UCSD-AML1 (cell line): ENCODE results near the gene DUXA.
A peak's percentile ranks its signal among the peaks of the same experiment; 100 is the strongest.
"Not testable (repeated sequence)": the region's sequence is repeated elsewhere in the genome, so short reads cannot be mapped to it uniquely, and the experiment has no call there.

ENCODE experiments used
- DNase-seq: peaks from one replicate; lab custom pipeline; 2025; ENCODE audit not compliant: unreplicated experiment; lab: John Stamatoyannopoulos, UW

DUXA gene

DNA sequence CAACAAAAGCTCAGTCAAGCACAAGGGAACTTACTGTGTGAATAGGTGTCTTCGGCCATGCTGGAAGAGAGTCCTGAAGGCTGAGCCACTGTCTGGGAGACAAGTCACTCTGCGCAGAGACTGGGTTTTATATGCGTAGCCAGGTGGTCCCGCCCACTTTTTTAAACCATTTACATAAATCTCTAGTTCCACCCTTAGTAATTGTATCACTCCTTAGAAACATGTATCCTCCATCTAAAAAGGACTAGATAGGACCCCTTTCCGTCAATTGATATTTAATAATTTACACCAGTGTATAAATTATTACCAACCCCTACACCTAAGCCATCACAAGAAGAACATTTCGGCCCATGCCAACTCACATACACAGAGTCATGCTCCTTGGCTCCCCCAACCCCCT, at the start of gene DUXA:
Gene DUXA, minus strand, starts transcription at position 101 of the 400 bp plus-strand sequence. Its CDS starts 42 bp downstream, at position 59.
- no peak for DNase-seq

- no peak for DNase-seq
Observed at GRCh38 chr19:57212109-57212508, 44.8 kb upstream of the DUXA start.

DNA sequence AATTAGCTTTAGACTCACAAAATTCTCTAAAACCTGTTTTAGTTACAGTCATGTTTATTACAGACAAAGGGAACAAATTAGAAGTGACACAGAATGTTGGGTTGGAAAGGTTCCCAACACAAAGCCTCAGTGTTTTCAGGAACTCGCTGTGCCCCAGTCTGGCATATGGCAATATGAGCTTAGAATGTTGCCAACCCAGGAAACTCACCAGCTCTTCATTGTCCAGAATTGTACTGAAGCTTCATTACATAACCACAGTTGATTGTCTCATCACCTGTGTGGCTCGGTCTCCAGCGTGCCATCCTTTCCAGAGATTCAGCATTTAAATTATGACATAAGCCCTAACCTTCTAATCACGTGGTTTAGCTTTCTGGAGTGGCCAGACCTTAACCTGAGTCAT, 43.1 kb upstream of the DUXA start:
- no peak for DNase-seq

- DNase-seq: no peak
Observed at GRCh38 chr19:57202160-57202559, 34.9 kb upstream of the DUXA start.

- not testable (repeated sequence) for DNase-seq
Observed at GRCh38 chr19:57197874-57198273, 30.6 kb upstream of the DUXA start.

DNA sequence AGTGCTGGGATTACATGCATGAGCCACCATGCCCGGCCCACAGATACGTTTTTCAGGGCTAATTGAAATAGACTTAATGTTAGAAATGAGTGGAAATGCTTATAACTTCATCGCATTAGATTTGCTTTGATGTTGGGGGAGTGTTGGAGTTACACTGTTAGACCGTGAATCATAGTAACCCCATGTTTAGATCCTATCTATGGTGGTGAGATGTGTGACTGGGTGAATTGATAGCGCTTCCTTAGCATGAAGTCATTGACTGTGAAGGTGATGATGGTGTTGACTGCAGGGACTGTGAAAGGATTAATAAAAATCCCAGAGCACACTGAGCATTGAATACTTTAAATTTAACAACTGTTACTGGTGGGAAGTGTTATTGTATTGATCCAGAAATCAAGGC, 25.7 kb upstream of the DUXA start:
- DNase-seq: no peak

- no peak for DNase-seq
Observed at GRCh38 chr19:57192077-57192420, 24.8 kb upstream of the DUXA start.

- peak; percentile 90 for DNase-seq
Observed at GRCh38 chr19:57191141-57192076, 24.1 kb upstream of the DUXA start, which contains the start of gene ZNF264. Gene ZNF264, plus strand, starts transcription at chr19:57191500. Its CDS starts 414 bp downstream, at chr19:57191914.

- no peak for DNase-seq
Observed at GRCh38 chr19:57190301-57190700, 23.0 kb upstream of the DUXA start.

GRCh38 chr19:57171551-57172081, 4.3 kb upstream of the DUXA start:
- DNase-seq: no peak

DNA sequence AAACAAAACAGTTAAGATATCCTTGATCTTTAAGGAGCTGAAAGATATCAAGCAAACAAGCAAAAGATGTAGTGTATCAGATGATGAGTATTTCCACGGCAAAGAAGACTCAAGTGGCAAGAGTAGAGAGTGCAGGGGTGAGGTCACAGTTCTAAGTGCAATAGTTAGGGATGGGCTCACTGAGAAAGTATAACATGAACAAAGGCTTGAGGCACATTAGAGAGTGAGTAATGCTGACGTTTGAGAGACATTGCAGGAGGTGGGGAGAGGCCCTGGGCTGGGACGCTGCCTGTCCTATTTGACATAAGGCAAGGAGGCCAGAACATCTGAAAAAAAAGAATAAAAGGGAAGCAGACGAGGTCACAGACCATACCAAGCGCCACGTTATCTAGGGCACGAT, 1.4 kb downstream of the DUXA start:
- DNase-seq: no peak

DNA sequence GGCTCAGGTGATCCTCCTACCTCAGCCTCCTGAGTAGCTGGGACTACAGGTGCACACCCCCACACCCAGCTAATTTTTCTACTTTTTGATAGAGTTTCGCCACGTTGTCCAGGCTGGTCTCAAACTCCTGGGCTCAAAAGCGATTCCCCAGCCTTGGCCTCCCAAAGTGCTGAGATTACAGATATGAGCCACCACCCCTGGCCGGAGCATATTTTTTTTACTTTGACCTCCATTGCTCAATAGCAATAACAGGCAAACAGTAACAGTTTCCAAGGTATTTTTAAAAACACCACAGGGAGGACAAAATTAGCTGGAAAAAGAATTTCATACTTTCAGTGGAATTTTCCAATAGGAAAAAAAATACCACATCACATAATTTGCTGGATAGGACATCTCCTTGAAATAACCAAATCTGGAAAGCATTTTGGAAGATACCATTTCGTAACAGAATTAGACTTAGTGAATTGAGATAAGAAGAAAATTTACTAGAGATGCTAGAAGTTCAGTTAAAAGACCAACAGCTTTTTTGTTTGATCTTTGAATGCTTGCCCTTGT, 5.2 kb downstream of the DUXA start:
- DNase-seq: no peak

GRCh38 chr19:57152921-57153320, 14.4 kb downstream of the DUXA start:
- no peak for DNase-seq

DNA sequence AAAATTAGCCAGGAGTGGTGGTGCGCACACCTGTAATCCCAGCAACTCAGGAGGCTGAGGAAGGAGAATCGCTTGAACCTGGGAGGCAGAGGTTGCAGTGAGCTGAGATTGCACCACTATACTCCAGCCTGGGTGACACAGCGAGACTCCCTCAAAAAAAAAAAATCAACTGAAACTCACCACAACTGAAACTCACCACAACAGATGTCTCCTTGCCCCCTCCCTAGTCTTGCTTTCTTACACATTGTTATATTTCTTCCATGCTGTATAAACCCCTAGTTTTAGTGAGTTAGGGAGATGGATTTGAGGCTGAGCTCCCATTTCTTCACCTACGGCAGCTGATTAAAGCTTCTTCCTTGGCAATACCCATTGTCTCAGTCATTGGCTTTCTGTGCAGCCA, 25.6 kb downstream of the DUXA start:
- no peak for DNase-seq

- no peak for DNase-seq
Observed at GRCh38 chr19:57135797-57136196, 31.5 kb downstream of the DUXA start.

DNA sequence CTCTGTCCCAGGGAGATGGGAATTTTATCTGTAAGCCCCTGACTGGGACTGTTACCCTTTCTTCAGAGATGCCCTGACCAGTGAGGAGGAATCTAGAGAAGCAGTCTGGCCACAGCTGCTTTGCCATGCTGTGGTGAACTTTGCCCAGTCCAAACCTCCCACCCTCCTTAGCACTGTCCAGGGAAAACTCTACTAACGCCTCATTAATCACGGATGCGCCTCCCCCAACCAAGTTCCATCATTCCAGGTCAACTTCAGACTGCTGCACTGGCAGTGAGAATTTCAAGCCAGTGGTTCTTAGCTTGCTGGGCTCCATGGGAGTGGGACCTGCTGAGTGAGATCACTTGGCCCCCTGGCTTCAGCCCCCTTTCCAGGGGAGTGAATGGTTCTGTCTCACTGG, 39.9 kb downstream of the DUXA start:
- not testable (repeated sequence) for DNase-seq

DNA sequence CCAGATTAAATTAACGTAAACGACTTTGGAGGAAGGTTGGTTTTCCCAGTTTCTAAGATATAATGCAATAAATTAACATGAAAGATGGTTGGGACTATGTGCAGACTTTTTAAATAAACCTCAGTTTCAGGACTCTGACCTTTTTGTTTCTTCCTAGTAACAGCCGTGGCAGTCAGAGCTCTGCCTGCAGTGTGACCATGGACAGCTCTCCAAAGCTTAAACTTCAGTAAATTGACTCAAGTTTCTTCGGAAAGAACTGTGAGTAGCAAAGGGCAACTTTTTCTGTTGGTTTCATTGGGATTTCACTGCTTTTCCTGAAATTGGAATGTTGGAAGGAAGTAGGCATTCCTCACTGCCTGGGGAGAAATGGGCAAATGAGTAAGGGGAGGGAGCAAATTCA, 43.4 kb downstream of the DUXA start:
- DNase-seq: no peak

DNA sequence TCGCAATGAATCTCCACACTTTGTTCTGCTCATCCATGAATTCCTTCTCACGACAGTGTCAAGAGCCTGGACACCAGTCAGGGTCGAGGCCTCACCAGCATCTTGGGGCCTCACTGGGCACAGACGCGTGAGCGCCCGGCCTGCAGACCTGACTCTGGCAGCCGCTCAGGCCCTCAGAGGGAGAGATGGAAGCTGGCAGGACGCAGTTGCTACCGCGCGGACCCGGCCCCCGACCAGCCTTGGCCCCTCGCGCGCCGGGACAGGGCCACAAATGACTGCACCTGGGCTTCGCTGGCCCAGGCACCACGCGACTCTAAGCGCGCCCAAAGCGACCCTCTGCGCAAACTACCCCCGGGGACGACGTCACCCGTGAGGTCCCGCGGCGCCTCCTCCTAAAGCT, 48.4 kb downstream of the DUXA start:
- no peak for DNase-seq

GRCh38 chr19:57113501-57113900, 53.8 kb downstream of the DUXA start:
- DNase-seq: not testable (repeated sequence)

DNA sequence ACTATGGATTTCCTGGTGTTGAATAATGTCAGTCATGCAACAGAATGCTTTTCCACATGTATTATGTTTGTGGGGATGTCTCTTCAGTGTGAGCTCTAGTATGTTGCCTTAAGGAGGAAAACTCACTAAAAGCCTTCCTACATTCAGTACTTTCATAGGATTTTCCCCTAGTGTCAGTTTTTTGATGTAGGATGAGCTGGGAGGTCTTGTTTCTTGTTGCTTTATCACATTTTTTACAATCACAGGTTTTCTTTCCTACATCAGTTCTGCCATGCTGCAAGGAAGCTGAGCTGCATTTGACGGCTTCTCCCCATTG, 56.0 kb downstream of the DUXA start:
- no peak for DNase-seq

DNA sequence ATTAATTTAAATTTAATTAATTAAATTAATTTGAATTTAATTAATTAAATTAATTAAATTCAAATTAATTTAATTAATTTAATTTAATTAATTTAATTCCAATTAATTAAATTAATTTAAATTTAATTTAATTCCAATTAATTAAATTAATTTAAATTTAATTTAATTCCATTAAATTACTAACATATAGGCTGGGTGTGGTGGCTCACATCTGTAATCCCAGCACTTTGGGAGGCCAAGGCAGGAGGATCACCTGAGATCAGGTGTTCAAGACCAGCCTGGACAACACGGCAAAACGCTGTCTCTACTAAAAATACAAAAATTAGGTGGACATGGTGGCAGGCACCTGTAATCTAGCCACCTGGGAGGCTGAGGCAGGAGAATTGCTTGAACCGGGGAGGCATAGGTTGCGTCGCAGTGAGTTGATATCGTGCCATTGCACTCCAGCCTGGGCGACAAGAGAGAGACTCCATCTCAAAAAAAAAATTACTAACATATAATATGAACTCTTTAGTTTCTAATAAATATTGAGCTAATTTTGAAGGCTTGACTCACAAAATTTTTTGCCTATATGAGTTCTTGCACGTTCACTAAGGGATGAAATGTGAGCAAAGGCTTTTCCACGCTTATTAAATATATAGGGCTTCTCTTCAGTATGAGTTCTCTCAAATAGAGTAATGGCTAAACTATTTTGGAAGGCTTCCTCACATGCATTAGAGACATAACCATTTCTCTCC, 56.5 kb downstream of the DUXA start:
- no peak for DNase-seq
